DND-41 (cell line): ENCODE measurements around the gene NTM.

Experiments
- CTCF ChIP-seq: IDR thresholded peaks from 2 replicates; pipeline ENCODE4 v1.5.1; 2012; ENCODE audit warnings: borderline replicate concordance, low read length, moderate library complexity, mild to moderate bottlenecking; ENCODE audit not compliant: poor library complexity, severe bottlenecking; ENCODE audit errors: extremely low read depth
- EZH2 ChIP-seq: IDR thresholded peaks from 3 replicates; pipeline ENCODE4 v1.6.1; 2012; ENCODE audit warnings: borderline replicate concordance, low read depth, mild to moderate bottlenecking, moderate library complexity, low read length, inconsistent platforms; ENCODE audit not compliant: severe bottlenecking

- TF ChIP-seq CTCF (no peak), EZH2 (no peak)
Observed at GRCh38 chr11:131712897-131713296, 342.5 kb downstream of the NTM start.
